IPS DF 4.7 (cell line): ENCODE results near the gene CAMTA1.

ENCODE experiments used
- DNase-seq: peaks from one replicate; pipeline ENCODE4 v3.0.0-alpha.2; 2013; ENCODE audit warnings: low spot score; ENCODE audit errors: extremely low read depth

Gene CAMTA1

GRCh38 chr1:7076117-7076516, 290.9 kb downstream of the CAMTA1 start:
- DNase-seq, result no peak

DNA sequence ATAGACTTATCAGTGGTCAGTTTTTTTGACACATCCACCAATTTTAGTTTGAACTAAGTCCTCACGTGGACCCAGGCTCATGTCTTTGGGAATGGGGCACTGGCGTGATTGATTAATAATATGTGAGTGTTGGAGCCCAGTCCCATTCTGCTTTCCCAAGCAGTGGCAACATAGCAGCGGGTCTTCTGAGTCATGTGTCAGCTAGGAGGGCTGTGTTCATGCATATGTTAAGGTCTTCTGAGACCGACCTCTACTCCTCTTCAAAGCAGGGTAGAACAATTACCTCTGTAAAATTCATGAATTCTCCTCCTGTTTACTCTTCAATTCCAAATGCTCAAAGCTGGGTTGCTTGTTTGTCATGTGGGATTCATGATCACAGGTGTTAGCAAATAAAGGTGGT, 291.3 kb downstream of the CAMTA1 start:
- DNase-seq, result no peak

GRCh38 chr1:7077136-7077535, 291.9 kb downstream of the CAMTA1 start:
- no peak for DNase-seq

- DNase-seq, result no peak
Measured at GRCh38 chr1:7077970-7078369, 292.7 kb downstream of the CAMTA1 start.

- no peak for DNase-seq
Measured at GRCh38 chr1:7079637-7080036, 294.4 kb downstream of the CAMTA1 start.

DNA sequence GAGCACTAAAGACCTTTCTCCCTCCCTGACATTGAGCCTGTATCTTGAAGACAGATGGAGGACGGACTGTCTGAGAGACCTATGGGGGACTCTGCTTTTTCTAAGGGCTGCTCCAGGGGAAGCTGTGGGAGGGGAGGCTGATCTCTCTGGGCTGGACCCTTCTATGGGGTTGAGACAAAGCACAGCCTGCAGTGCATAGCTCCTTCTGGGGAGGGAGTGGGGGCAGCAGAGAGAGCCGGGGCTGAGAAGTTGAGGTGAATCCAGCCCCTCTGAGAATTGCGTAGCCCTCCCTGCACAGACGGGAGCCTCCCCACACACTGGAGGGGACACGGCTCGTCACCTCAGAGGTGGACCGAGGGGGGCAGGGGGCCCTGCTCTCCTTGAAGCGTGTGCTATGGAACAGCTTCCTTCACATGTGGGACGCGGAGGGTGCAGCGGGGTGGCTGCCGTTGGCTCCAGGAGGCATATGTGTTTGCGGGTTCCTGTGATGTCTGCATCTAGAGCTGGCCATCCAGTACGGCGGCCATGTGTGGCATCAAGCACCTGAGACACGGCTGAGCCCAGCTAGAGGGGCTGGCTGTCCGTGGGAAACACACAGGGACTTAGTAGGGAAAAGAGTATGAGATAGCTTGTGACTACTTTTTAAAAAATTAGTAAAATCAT, 299.1 kb downstream of the CAMTA1 start:
- DNase-seq, result no peak

- DNase-seq, result no peak
Measured at GRCh38 chr1:7085521-7085920, 300.3 kb downstream of the CAMTA1 start.

GRCh38 chr1:7086106-7086505, 300.9 kb downstream of the CAMTA1 start:
- DNase-seq, result no peak

DNA sequence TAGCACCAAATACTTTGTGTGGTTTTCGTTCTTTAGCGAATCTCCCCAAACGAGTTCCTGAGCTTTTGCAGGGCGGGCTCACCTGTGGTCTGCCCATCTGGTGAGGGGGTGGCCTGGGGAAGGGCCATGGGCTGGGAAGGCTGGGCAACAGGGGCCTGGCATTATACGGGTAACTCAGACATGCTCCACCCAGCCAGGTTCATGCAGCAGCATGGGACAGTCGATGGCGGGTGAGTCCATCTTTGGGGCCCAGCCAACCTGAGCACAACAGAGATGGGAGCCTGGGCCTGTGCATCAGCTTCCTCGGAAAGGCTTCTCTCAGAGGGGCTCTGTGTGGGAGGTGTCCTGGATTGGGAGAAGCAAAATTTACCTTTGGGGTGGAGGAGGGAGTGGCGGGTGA, 302.6 kb downstream of the CAMTA1 start:
- no peak for DNase-seq

- no peak for DNase-seq
Measured at GRCh38 chr1:7089497-7089896, 304.2 kb downstream of the CAMTA1 start.

DNA sequence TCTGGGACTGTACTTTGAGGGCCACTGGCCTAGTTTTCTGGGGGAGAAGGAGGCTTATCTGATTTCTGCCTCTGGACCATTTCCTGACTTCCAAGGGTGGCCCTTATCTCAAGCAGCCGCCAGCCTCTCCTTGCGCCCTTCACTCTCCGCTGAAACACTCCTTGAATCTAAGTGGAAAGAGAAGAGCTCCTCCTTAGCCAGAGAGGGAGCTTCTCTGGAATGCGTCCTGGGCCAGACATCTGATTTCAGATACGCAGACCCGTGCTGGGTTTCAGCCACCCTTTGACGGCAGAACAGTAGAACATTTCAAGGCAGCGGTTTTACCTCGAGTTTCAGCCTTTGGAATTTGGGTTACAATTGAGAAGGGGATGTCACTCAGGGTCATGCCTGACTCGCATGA, 308.0 kb downstream of the CAMTA1 start:
- DNase-seq, result no peak

- DNase-seq, result no peak
Measured at GRCh38 chr1:7094086-7094485, 308.8 kb downstream of the CAMTA1 start.

GRCh38 chr1:7094509-7094908, 309.3 kb downstream of the CAMTA1 start:
- no peak for DNase-seq

DNA sequence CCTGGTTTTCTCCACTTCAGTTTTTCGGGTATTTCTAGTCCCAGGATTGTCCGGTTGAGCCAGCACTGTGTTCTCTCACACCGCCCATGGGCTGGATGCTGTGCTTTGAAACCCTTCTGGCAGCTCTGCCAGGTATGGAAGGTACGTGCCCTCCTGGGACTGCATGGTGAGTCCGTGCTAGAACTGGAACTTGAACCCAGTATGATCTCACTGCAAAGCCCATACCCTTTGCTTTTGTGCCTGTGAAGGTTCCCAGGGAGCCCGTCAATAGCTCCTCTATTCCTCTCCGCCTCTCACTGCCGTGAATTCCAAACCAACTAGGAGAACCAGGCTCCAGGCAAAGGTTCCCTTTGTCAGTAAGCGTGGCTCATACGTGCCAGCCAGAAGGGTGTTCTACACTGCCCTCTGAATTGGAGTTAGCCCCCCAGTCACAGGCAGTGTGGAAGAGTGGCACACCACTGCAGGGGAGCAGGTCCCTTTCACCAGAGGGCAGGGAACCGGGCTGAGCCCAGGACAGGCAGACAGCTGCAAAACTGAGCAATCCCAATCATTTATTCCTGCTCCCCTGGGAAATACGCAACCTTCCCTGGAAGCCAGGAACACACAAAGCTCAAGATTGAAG, 310.2 kb downstream of the CAMTA1 start:
- DNase-seq, result no peak

DNA sequence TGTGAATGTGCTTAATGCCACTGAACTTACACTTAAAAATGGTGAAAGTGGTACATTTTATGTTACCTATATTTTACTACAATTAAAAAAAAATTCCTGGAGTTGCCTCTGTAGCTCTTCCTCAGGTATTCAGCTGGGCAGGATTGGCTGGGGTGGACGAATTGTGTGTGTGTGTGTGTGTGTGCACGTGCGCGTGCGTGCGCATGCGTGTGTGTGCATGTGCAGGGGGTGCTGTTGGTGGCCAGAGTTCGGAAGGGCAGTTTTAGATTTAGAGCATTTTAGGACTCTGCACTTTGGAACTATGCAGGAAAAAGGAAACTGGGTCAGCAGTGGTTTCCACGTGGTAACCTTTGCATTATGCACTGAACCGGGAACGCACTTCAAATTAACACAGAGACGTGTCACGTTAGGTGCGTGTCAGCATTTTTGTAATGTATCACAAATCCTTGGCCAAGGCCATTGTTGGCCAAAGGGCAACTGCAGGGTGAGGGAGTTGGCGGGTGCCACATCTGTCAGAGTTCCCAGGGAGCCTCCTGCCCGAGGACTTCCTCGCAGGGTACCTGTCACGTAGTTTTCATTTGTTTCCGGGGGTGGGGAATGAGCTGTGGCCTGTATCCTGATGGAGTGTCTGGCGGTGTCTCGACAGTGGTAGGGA, 312.8 kb downstream of the CAMTA1 start:
- DNase-seq, result no peak

DNA sequence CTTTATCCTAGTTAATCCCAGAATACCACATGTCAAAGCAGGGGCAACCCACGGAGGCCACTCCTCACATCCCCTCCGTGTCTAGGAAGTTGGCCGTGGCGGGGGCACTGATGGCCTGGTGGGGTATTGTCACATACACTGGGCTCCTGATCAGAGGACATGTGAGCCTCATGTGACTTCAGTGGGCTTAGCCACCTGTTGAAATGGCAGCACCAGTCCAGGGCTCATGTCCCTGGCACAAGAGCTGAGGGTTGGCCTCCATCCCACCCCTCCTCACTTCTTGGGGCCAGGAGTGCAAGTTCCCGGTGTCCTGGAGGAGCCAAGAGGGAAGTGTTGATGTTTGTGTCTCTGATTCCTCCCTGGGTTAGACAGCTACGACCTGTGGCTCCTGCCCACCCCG, 313.4 kb downstream of the CAMTA1 start:
- DNase-seq, result no peak

- DNase-seq, result no peak
Measured at GRCh38 chr1:7100479-7100878, 315.2 kb downstream of the CAMTA1 start.

DNA sequence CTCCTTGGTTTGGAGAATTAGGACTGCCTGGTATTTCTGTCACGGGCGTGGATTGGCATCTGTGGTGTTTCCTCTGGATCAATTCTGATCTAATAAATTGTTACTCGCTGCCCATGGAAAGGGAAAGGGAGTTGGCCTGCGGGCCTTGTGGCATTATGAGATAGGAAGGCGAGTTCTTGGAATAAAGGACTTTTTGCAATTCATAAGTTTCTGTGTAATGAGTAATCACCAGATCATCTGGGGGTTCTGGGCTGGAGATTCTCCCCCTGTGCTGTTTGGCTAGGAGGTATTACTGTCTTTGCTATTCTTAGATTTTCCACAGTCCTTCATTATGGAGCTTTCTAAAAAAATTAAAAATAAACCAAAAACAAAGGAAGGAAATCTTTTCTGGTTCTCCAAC, 315.9 kb downstream of the CAMTA1 start:
- no peak for DNase-seq

DNA sequence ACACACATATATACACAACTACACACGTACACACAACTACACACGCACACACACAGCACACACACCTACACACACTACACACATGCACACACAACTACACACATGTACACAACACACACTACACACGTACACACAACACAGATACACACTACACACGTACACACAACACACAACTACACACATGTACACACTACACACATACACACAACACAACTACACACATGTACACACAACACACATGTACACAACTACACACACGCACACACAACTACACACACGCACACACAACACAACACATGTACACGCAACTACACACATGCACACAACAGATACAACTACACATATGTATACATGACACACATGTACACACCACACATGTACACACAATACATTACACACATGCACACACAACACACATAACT, 318.1 kb downstream of the CAMTA1 start:
- no peak for DNase-seq

DNA sequence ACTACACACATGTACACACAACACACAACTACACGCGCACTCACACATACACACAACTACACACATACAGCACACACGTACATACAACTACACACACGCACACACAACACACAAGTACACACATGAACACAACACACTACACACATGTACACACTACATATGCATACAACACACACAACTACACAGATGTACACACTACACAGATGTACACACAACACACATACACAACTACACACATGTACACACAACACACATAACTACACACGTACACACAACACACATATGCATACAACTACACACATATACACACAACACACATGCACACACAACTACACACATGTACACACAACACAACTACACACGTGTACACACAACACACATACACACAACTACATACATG, 318.6 kb downstream of the CAMTA1 start:
- no peak for DNase-seq

DNA sequence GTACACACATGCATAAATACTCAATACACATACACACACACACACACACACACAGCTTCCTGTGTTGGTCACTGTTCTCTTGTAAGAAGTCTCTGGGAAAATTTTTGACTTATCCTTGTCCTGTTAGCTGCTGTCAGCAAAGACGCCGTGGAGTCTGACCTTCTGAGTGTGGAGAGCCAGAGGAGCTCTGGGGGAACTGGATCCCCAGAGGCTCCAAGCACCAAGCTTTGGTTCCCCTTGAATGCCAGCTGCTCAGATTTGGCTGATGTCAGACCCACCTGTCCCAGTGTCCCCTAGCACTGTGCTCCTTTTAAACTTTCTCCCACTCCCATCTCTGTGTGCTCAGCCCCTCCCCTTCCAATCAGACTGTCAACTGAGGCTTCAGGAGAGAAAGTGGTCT, 319.1 kb downstream of the CAMTA1 start:
- no peak for DNase-seq

DNA sequence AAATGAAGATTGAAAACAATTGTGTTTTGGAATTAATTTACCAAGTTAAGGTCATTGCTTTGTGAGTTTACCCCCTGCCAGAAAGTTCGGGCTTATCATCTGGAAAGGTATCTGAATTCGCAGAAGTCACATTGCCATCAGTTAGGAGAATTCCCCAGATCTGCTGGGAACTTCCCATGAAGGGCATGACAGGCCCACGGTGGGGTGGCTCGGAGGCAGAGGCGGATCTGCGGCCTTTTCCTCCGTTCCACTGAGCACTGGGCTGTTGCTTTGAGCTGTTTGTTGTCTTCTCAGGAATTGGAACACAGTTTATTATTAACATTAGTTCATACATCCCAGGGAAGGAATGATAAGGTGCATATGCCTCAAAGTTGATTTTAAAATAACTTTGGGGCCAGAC, 320.0 kb downstream of the CAMTA1 start:
- no peak for DNase-seq
